Transverse colon (tissue), 4 donors: ENCODE data around the gene KRT13.

Experiments used
- EP300 ChIP-seq: sonication (generic); formaldehyde crosslinking; IDR thresholded peaks from one replicate; pipeline ENCODE4 v1.6.1; 2017; ENCODE audit warnings: antibody characterized with exemption, low read depth
- POLR2A ChIP-seq: fragments of 450-650 bp; IDR thresholded peaks from one replicate; pipeline ENCODE4 v1.6.1; 2016; ENCODE audit warnings: antibody characterized with exemption, mild to moderate bottlenecking, moderate library complexity
- POLR2AphosphoS5 ChIP-seq, 3 donors: sonication (generic); formaldehyde crosslinking; IDR thresholded peaks; one replicate each; pipeline ENCODE4 v1.6.1; 2016; ENCODE audit warnings: antibody characterized with exemption in 3 of 3
- TF ChIP-seq, protein P1 (sequence below), 5 experiments: fragments of 200-600 bp in 3 of 5; fragments of 450-650 bp in 2 of 5; sonication (generic) in 3 of 5; IDR thresholded peaks; 1 replicate in 2 of 5; 2 replicates in 3 of 5; pipeline ENCODE4 v1.5.1; 2016 to 2017; ENCODE audit warnings: antibody characterized with exemption in 5 of 5, inconsistent platforms in 3 of 5, mild to moderate bottlenecking in 2 of 5, moderate library complexity in 1 of 5

GRCh38 chr17:41523787-41524186, 18.4 kb upstream of the KRT13 start:
- no peak for TF ChIP-seq POLR2AphosphoS5 (IDR thresholded peaks at IDR 0.05)
- TF ChIP-seq, protein P1, sequence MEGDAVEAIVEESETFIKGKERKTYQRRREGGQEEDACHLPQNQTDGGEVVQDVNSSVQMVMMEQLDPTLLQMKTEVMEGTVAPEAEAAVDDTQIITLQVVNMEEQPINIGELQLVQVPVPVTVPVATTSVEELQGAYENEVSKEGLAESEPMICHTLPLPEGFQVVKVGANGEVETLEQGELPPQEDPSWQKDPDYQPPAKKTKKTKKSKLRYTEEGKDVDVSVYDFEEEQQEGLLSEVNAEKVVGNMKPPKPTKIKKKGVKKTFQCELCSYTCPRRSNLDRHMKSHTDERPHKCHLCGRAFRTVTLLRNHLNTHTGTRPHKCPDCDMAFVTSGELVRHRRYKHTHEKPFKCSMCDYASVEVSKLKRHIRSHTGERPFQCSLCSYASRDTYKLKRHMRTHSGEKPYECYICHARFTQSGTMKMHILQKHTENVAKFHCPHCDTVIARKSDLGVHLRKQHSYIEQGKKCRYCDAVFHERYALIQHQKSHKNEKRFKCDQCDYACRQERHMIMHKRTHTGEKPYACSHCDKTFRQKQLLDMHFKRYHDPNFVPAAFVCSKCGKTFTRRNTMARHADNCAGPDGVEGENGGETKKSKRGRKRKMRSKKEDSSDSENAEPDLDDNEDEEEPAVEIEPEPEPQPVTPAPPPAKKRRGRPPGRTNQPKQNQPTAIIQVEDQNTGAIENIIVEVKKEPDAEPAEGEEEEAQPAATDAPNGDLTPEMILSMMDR (IDR thresholded peaks at IDR 0.05): no peak
- TF ChIP-seq POLR2A: no peak
- TF ChIP-seq EP300: no peak
